GM18511 (cell line): Measurements from ENCODE around the gene DTX4.
A peak's percentile ranks its signal among the peaks of the same experiment; 100 is the strongest.
"Not testable (repeated sequence)": the region's sequence is repeated elsewhere in the genome, so short reads cannot be mapped to it uniquely, and the experiment has no call there.

ENCODE experiments used
- ATAC-seq: cut with Tn5 transposase; IDR thresholded peaks from one replicate; pipeline ENCODE4 v1.9.1; 2021; ENCODE audit warnings: mild to moderate bottlenecking, moderate library complexity; ENCODE audit not compliant: unreplicated experiment

Gene DTX4

GRCh38 chr11:59171508-59172322 is at the start of gene DTX4:
Gene DTX4, plus strand, starts transcription at chr11:59172132. Its CDS starts 464 bp downstream, at chr11:59172596.
- ATAC-seq = peak; percentile 78

GRCh38 chr11:59135648-59136461 is 36.1 kb upstream of the DTX4 start:
- peak; percentile 98 for ATAC-seq

DNA sequence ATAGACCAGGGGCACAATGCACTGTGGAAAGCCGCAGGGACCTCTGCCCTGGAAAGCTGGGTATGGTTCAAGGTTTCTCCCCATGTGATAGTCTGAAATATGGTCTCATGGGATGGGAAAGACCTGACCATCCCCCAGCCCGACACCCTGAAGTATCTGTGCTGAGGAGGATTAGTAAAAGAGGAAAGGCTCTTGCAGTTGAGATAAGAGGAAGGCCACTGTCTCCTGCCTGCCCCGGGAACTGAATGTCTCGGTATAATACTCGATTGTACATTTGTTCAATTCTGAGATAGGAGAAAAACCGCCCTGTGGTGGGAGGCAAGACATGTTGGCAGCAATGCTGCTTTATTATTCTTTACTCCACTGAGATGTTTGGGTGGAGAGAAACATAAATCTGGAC is 35.4 kb upstream of the DTX4 start:
- ATAC-seq = not testable (repeated sequence)

- ATAC-seq = no peak
Observed at GRCh38 chr11:59137190-59137589, 34.7 kb upstream of the DTX4 start.

GRCh38 chr11:59138643-59139042 is 33.3 kb upstream of the DTX4 start:
- no peak for ATAC-seq

DNA sequence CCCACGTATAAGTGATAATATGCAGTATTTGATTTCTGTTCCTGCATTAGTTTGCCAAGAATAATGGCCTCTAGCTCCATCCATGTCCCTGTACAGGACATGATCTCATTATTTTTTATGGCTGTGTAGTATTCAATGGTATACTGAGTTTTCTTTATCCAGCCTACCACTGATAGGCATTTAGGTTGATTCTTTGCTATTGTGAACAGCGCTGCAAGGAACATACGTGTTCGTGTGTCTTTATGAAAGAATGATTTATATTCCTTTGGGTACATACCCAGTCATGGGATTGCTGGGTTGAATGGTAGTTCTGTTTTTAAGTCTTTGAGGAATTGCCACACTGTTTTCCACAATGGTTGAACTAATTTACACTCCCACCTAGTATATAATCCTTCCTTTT is 30.7 kb upstream of the DTX4 start:
- no peak for ATAC-seq

DNA sequence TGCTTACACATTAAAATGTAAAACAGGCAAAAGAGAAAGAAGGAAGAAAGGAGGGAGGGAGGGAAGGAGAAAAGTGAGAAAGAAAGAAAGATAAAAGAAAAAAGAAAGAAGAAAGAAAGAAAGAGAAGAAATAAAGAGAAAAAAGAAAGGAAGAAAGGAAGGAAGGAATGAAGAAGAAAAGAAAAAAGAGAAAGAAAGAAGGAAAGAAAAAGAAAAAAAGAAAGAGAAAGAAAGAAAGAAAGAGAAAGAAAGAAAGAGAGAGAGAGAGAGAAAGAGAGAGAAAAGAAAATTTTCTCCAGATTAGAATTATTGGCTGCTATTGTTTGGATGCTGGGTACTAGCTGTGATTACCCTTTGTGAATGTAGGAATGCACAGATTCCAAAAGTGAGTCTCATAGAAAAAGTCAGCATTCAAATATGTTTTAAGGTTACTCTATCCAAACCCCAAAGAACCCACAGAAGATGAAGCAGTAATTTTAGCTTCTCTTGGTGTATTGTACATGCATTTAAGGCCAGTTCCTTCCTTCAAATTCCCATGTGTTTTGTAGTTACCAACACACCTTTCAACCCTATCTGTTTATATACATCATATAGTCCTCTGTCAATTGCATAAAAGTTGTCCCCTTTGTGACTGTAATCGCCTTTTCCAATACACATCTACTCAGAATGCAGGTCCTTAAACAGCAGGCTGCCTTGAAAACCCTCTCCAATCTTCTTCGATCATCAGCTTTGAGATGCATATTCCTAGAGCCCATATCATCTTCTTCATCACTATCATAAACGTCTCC is 30.1 kb upstream of the DTX4 start:
- ATAC-seq = peak; percentile 7

DNA sequence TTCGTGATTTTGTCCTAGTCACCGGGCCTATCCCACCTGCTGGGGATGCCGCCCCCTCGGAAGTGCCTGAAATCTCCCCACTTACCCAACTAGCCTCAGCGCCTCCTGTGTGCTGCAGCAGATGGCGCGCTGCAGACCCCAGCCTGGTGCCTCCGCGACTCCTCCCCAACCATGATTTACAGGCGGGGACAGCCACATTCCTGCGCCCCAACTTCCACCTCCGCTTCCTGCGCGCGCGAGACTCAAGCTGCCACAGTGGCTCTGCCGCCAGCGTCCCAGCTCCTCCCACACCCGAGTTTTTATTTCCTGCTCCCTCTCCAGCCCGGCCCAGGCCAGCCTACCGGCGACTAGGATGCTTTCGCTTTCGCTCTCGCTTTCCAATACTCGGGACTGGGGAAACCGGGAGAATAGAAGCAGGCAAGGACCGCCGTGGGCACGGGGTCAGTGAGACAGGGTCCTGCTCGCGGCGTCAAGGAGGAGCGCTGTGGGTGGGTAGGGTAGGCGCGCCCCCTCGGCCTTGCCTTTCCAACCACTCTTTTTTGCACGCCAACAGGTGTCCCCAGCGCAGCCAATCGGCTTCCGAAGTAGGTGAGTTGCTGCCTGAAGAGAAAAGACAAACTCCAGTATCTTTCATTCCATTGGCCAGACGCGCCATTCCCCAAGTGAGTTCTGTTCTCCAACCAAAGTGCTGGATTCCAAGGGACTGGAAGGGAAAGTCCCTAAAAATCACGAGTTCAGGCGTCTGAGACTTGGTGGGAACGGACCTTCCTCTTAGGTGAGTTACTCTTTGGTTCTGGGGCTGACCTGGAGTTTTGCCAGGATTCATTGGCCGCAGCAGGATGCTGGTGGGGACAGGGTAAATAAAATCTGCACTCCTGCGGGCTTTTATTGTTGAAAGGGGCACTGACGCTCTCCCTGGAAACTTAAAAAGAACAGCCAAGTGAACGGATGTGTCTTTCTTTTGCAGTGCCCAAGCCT is 29.1 kb upstream of the DTX4 start, which contains the start of gene FAM111A:
FAM111A (plus strand) TSS at position 327 of the 978 bp plus-strand sequence. CDS start 6,017 bp downstream, outside the sequence.
- ATAC-seq = peak; percentile 78

GRCh38 chr11:59144096-59144495 is 27.8 kb upstream of the DTX4 start:
- no peak for ATAC-seq

DNA sequence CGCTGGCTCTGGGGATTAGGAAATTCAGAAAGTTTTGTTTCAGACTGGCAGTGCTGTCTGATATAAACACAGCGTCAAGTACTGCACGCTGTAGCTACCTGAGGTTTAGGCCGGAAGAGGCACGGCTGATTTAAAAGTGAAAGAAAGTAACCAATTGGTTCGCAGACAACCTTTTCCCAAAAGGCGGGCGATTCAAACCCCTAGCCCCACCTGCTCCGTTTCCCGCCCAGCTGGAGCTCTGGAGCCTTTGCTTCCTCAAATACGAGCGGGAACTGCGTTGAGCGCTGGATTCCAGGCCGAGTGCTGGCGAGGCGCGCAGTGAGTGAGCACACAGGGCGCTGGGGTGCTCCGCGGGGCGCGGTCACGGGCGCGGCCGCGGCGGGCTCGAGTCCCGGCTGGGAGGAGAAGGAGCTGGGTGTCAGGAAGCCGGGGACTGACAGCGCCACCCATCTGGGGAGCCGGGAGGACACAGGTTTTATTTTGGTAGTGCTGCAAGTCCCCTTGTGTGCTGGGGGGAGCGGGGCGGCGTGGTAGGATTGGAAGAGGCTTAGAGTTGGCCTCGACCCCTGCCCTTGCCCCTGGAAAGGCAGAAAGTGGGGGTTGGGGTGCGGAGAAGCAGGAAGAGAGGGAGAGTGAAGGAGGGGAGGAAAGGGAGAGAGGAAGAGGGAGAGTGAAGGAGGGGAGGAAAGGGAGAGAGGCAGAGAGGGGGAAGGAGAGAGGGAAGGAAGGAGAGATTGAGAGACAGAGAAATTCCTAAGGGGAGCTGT is 27.2 kb upstream of the DTX4 start:
- peak; percentile 56 for ATAC-seq

- no peak for ATAC-seq
Observed at GRCh38 chr11:59145534-59145933, 26.4 kb upstream of the DTX4 start.

- peak; percentile 63 for ATAC-seq
Observed at GRCh38 chr11:59151761-59152160, 20.2 kb upstream of the DTX4 start.

GRCh38 chr11:59152312-59152951 is 19.5 kb upstream of the DTX4 start:
- peak; percentile 87 for ATAC-seq

GRCh38 chr11:59154610-59155009 is 17.3 kb upstream of the DTX4 start:
- ATAC-seq = no peak

DNA sequence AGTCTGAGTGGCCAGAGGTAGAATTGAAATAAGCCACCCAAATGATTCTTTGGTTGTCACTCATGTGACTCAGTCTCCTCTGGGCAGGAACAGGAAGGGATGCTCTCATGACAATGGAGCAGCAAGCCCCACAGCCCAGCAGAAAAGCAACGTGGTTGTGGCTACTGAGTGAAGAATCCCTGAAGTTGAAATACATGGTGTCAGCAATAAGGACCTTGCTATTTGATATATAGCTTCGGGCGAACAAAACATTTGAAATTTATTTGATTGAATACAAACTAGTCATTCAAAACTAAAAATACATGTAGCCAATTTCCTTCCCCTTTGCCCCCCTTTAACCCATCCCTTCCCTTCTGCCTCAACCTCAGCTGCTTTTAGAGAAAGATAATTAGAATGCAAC is 14.5 kb upstream of the DTX4 start:
- no peak for ATAC-seq

GRCh38 chr11:59158206-59159068 is 13.5 kb upstream of the DTX4 start:
- peak; percentile 96 for ATAC-seq

- ATAC-seq = no peak
Observed at GRCh38 chr11:59164028-59164427, 7.9 kb upstream of the DTX4 start.
